Endothelial cell of umbilical vein (primary cell): ENCODE data around the gene MOGAT3. TPM values are rescaled to one million over a fixed set of nuclear protein-coding genes. Genes with fewer than 3 reads are reported as not detected.

ENCODE experiments used
- BruUV-seq: library from RNA; stranded (reverse); fragments of 400-500 nt; replicated peaks from 2 replicates; lab custom pipeline; 2021; lab: Mats Ljungman, UMichigan
- CTCF ChIA-PET: fragments of 300-600, 350-600 bp; sonication (Branson Sonifier 250); formaldehyde crosslinking; loops from one replicate; lab custom pipeline; 2021; ENCODE audit warnings: antibody characterized with exemption, inconsistent platforms; lab: Charles Lee
- POLR2A ChIA-PET: fragments of 300-600, 350-600 bp; sonication (Branson Sonifier 250); formaldehyde crosslinking; loops from one replicate; lab custom pipeline; 2021; ENCODE audit warnings: antibody characterized with exemption, inconsistent platforms; lab: Charles Lee
- DNase-seq: peaks from one replicate; pipeline ENCODE4 v3.0.0-alpha.2; 2011; ENCODE audit warnings: low read depth, low spot score
- FAIRE-seq: peaks from 2 replicates; lab custom pipeline; 2011; peaks lifted over from hg19 to GRCh38; lab: Jason Lieb, UNC
- H2AFZ ChIP-seq: 2 replicates; pipeline ENCODE4 v1.6.0; 2012; ENCODE audit warnings: low read depth, low read length, control low read depth, inconsistent platforms
- H3K27ac ChIP-seq: 2 replicates; pipeline ENCODE4 v1.5.1; 2011; ENCODE audit warnings: low read depth, mild to moderate bottlenecking, control low read depth, low read length, moderate library complexity; ENCODE audit not compliant: insufficient read depth
- H3K27me3 ChIP-seq, 2 experiments: 2 replicates each; pipeline versions ENCODE4 v1.6.0 to v1.6.1; 2011; ENCODE audit warnings: low read length in 2 of 2, mixed read lengths in 1 of 2; ENCODE audit not compliant: control insufficient read depth in 2 of 2, insufficient read depth in 2 of 2
- H3K36me3 ChIP-seq, 2 experiments: 2 replicates in 1 of 2; 3 replicates in 1 of 2; pipeline ENCODE4 v1.5.1; 2011; ENCODE audit warnings: low read length in 2 of 2, mild to moderate bottlenecking in 1 of 2, moderate library complexity in 1 of 2; ENCODE audit not compliant: control insufficient read depth in 2 of 2, insufficient read depth in 2 of 2; ENCODE audit errors: extremely low read depth in 1 of 2
- H3K4me1 ChIP-seq: 3 replicates; pipeline ENCODE4 v1.5.1; 2011; ENCODE audit warnings: mild to moderate bottlenecking, low read length; ENCODE audit not compliant: control insufficient read depth, insufficient read depth; ENCODE audit errors: extremely low read depth
- H3K4me2 ChIP-seq: 2 replicates; pipeline ENCODE4 v1.6.1; 2011; ENCODE audit warnings: low read length, control low read depth, mixed read lengths; ENCODE audit not compliant: insufficient read depth
- H3K4me3 ChIP-seq, 3 experiments: fragments of 200-600 bp in 1 of 3; sonication (generic), shearing (Covaris generic) in 1 of 3; replicated peaks in 1 of 3; 2 replicates each; pipeline ENCODE4 v1.5.1; 2011 to 2016; ENCODE audit warnings: control low read depth in 3 of 3, low read length in 3 of 3, mild to moderate bottlenecking in 2 of 3, inconsistent platforms in 1 of 3, low read depth in 1 of 3, moderate library complexity in 1 of 3; ENCODE audit not compliant: insufficient read depth in 1 of 3
- H3K79me2 ChIP-seq: 2 replicates; pipeline ENCODE4 v1.6.0; 2012; ENCODE audit warnings: low read length, inconsistent platforms; ENCODE audit not compliant: control insufficient read depth, insufficient read depth
- H3K9ac ChIP-seq: replicated peaks from 2 replicates; pipeline ENCODE3; 2011; ENCODE audit warnings: low read length, control low read depth; ENCODE audit not compliant: insufficient read depth; ENCODE audit errors: extremely low read depth
- H3K9me1 ChIP-seq: replicated peaks from 3 replicates; pipeline ENCODE4 v1.6.0; 2011; ENCODE audit warnings: mild to moderate bottlenecking, low read length; ENCODE audit not compliant: control insufficient read depth, insufficient read depth; ENCODE audit errors: extremely low read depth
- H3K9me3 ChIP-seq: replicated peaks from 2 replicates; pipeline ENCODE4 v1.5.1; 2012; ENCODE audit warnings: low read length, inconsistent platforms; ENCODE audit not compliant: control insufficient read depth, insufficient read depth
- H4K20me1 ChIP-seq: replicated peaks from 2 replicates; pipeline ENCODE3; 2011; ENCODE audit warnings: mild to moderate bottlenecking, low read length; ENCODE audit not compliant: control insufficient read depth, insufficient read depth; ENCODE audit errors: extremely low read depth
- CTCF ChIP-seq, 2 donors: IDR thresholded peaks; 1 replicate in 1 of 2; 2 replicates in 1 of 2; pipeline ENCODE4 v1.5.1; 2011; ENCODE audit warnings: low read length in 2 of 2, mild to moderate bottlenecking in 2 of 2, moderate library complexity in 2 of 2, control low read depth in 1 of 2, inconsistent platforms in 1 of 2, low read depth in 1 of 2; ENCODE audit not compliant: insufficient read depth in 1 of 2; ENCODE audit errors: extremely low read depth in 1 of 2
- EZH2 ChIP-seq: IDR thresholded peaks from 2 replicates; pipeline ENCODE4 v1.6.1; 2012; ENCODE audit warnings: borderline replicate concordance, low read depth, mild to moderate bottlenecking, moderate library complexity, low read length, inconsistent platforms; ENCODE audit not compliant: severe bottlenecking
- FOS ChIP-seq: IDR thresholded peaks from 2 replicates; pipeline ENCODE4 v1.6.1; 2011; ENCODE audit warnings: mild to moderate bottlenecking, low read length, moderate library complexity, borderline replicate concordance; ENCODE audit not compliant: insufficient read depth
- GATA2 ChIP-seq: IDR thresholded peaks from 2 replicates; pipeline ENCODE4 v1.7.0; 2011; ENCODE audit warnings: low read depth, mild to moderate bottlenecking, moderate library complexity, mixed read lengths, low read length; ENCODE audit not compliant: insufficient read length, insufficient read depth
- JUN ChIP-seq: IDR thresholded peaks from 2 replicates; pipeline ENCODE4 v1.6.1; 2011; ENCODE audit warnings: borderline replicate concordance, low read depth; ENCODE audit not compliant: insufficient read length, insufficient read depth
- MAX ChIP-seq: IDR thresholded peaks from 2 replicates; pipeline ENCODE4 v1.6.1; 2011; ENCODE audit not compliant: insufficient read depth, insufficient read length
- MYC ChIP-seq: IDR thresholded peaks from one replicate; pipeline ENCODE4 v1.6.1; 2011; ENCODE audit warnings: mild to moderate bottlenecking, low read depth, low read length
- POLR2A ChIP-seq: IDR thresholded peaks from 2 replicates; pipeline ENCODE4 v1.6.1; 2012; ENCODE audit warnings: low read depth, mild to moderate bottlenecking, control low read depth, low read length
- POLR2AphosphoS5 ChIP-seq: IDR thresholded peaks from 2 replicates; pipeline ENCODE4 v1.6.1; 2012; ENCODE audit warnings: low read depth, mild to moderate bottlenecking, control low read depth, low read length, moderate library complexity; ENCODE audit not compliant: insufficient read depth
- dilution Hi-C: fragments of 300-500 bp; cut with MboI; formaldehyde crosslinking; loops from one replicate; pipeline ENCODE4 v1.15.0; 2019; ENCODE audit warnings: low sequenced_read_pairs; ENCODE audit not compliant: extremely low pct_ligation_motif_present
- intact Hi-C: fragments of 100-400 bp; cut with micrococcal nuclease; formaldehyde crosslinking; loops from one replicate; pipeline ENCODE4 v1.10.0; 2022
- polyA plus RNA-seq, 4 experiments: library from polyadenylated mRNA; depleted of rRNA in 3 of 4; stranded (reverse) in 3 of 4; unstranded in 1 of 4; fragments of >200 nt; gene quantifications; 2 replicates each; pipeline versions ENCODE4 v1.2.1 to v1.2.3, GENCODE V29; 2011 to 2012; ENCODE audit warnings: missing spikeins in 1 of 4
- total RNA-seq: library from RNA; stranded (reverse); gene quantifications from 2 replicates; pipeline ENCODE4 v1.2.3, GENCODE V29; 2021

The MOGAT3 gene
- total and polyA plus RNA-seq, 2 donors (not counting 3 experiments of a cell fraction or from before 2014, with no cell fraction given) = not detected

- TF ChIP-seq CTCF (IDR thresholded peaks at IDR 0.05; ENCODE audit: extremely low read depth in 1 of 2, insufficient read depth in 1 of 2, low read depth in 1 of 2, low read length in 2 of 2) = no peak
- no TSS peak for BruUV-seq
- Histone ChIP-seq H3K4me2 (no peak overlapping the region), H3K9me3 (no peaks in the 10 kb centered on the region), H2AFZ (no peak overlapping the region), H3K27me3 (no peaks in the 10 kb centered on the region), H3K9ac (no peak overlapping the region), H3K79me2 (peaks cover 22% of the 10 kb centered on the region), H3K36me3 (peaks cover 0 to 16% of the 10 kb centered on the region in 2 experiments), H3K4me1 (peaks cover 43% of the 10 kb centered on the region), H3K4me3 (no peak overlapping the region), H4K20me1 (no peaks in the 10 kb centered on the region), H3K9me1 (no peaks in the 10 kb centered on the region), H3K27ac (no peak overlapping the region)
- intact Hi-C loops = no loop called here
- FAIRE-seq = no peak
- ChIA-PET POLR2A (no interaction called here), CTCF (interaction anchor here (1.3 kb wide), 2 partner anchors 23 to 96 kb away, joined by 3 to 6 read pairs; partner anchors contain the start of genes PLOD3 and ZNHIT1)
- no peak for DNase-seq
- dilution Hi-C loops = no loop called here
These were observed 39.6 kb upstream of the MOGAT3 start for GRCh38 chr7:101240226-101241014.

DNA sequence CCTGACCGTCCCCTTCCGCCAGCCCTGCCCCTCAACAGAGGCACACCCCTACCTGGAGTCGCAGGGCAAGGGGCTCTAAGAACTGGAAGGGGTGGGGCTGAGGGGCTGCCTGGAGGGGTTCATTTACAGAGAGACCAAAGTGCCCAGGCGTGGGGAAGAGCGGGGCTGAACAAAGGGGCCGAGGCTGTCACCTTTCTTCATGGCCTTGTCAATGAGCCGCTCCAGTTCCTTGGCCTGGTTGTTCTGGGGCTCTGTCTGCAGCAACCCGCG lies 39.0 kb upstream of the MOGAT3 start:
- Histone ChIP-seq H3K4me1 (peaks cover 40% of the 10 kb centered on the region), H3K9me1 (no peaks in the 10 kb centered on the region), H3K36me3 (peaks cover 0 to 16% of the 10 kb centered on the region in 2 experiments), H3K4me2 (no peak overlapping the region), H3K27ac (no peak overlapping the region), H3K9ac (no peak overlapping the region), H3K9me3 (no peaks in the 10 kb centered on the region), H3K4me3 (no peak overlapping the region), H3K79me2 (peaks cover 22% of the 10 kb centered on the region), H4K20me1 (no peaks in the 10 kb centered on the region), H3K27me3 (no peaks in the 10 kb centered on the region), H2AFZ (no peak overlapping the region)
- dilution Hi-C loops = no loop called here
- TF ChIP-seq EZH2 (no peak), MAX (no peak), JUN (no peak), POLR2A (no peak), FOS (no peak), CTCF (IDR thresholded peaks at IDR 0.05; ENCODE audit: extremely low read depth in 1 of 2, insufficient read depth in 1 of 2, low read depth in 1 of 2, low read length in 2 of 2) (no peak), MYC (no peak), GATA2 (no peak), POLR2AphosphoS5 (no peak)
- POLR2A ChIA-PET = no interaction called here
- intact Hi-C loops = loop anchor here (1.0 to 5.0 kb wide), 2 partner anchors 22 to 42 kb away; partner anchors contain the start of gene ZNHIT1
- CTCF ChIA-PET = interaction anchor here (1.1 to 3.4 kb wide), 2 partner anchors 22 to 43 kb away, joined by 5 to 18 read pairs; partner anchors contain the start of genes PLOD3 and ZNHIT1
- no TSS peak for BruUV-seq
- FAIRE-seq = no peak
- DNase-seq = no peak
